CD4-positive, alpha-beta memory T cell (primary cell): Measurements from ENCODE around the gene G6PC2. TPM values are rescaled to one million over a fixed set of nuclear protein-coding genes. Genes with fewer than 3 reads are reported as not detected.
A peak's percentile ranks its signal among the peaks of the same experiment; 100 is the strongest.

Experiments
- CTCF ChIA-PET: fragments of 350-600 bp; sonication (Branson Sonifier 250); formaldehyde crosslinking; loops from one replicate; lab custom pipeline; 2021; ENCODE audit warnings: inconsistent platforms; ENCODE audit not compliant: partially characterized antibody; lab: Charles Lee
- POLR2A ChIA-PET: fragments of 350-600 bp; sonication (Branson Sonifier 250); formaldehyde crosslinking; loops from one replicate; lab custom pipeline; 2021; ENCODE audit not compliant: partially characterized antibody; lab: Charles Lee
- DNase-seq, 5 donors: peaks; one replicate each; pipeline versions ENCODE4 v3.0.0 to v3.0.0-alpha.2; 2020 to 2022; ENCODE audit warnings: mixed read lengths in 1 of 5
- H3K27ac ChIP-seq: one replicate; pipeline ENCODE4 v1.7.0; 2013; ENCODE audit warnings: low read depth, low read length
- H3K27me3 ChIP-seq: 2 replicates; pipeline ENCODE4 v1.7.0; 2013; ENCODE audit warnings: mild to moderate bottlenecking, low read length, moderate library complexity; ENCODE audit not compliant: insufficient read depth
- H3K36me3 ChIP-seq: 2 replicates; pipeline ENCODE4 v1.7.0; 2013; ENCODE audit warnings: mild to moderate bottlenecking, low read length, moderate library complexity; ENCODE audit not compliant: insufficient read depth
- H3K4me1 ChIP-seq: 2 replicates; pipeline ENCODE4 v1.7.0; 2013; ENCODE audit warnings: mild to moderate bottlenecking, low read length, moderate library complexity; ENCODE audit not compliant: insufficient read depth
- H3K4me3 ChIP-seq, 2 donors: one replicate each; pipeline ENCODE4 v1.7.0; 2013; ENCODE audit warnings: low read length in 2 of 2, mild to moderate bottlenecking in 1 of 2
- H3K9me3 ChIP-seq, 2 donors: one replicate each; pipeline ENCODE4 v1.7.0; 2013; ENCODE audit warnings: low read length in 2 of 2, control low read depth in 1 of 2; ENCODE audit not compliant: control insufficient read depth in 1 of 2
- H3K27ac Mint-ChIP-seq, 7 donors: one replicate each; pipeline ENCODE4 v1.8.0; 2020 to 2021; ENCODE audit warnings: mixed read lengths in 7 of 7, mild to moderate bottlenecking in 6 of 7, inconsistent platforms in 3 of 7, moderate library complexity in 3 of 7
- H3K27me3 Mint-ChIP-seq, 2 donors: one replicate each; pipeline ENCODE4 v1.8.0; 2020 to 2021; ENCODE audit warnings: mixed read lengths in 2 of 2
- H3K36me3 Mint-ChIP-seq, 2 donors: one replicate each; pipeline ENCODE4 v1.8.0; 2020 to 2021; ENCODE audit warnings: mixed read lengths in 2 of 2, inconsistent platforms in 1 of 2, mild to moderate bottlenecking in 1 of 2
- H3K4me1 Mint-ChIP-seq, 4 donors: one replicate each; pipeline ENCODE4 v1.8.0; 2020 to 2021; ENCODE audit warnings: mixed read lengths in 4 of 4, mild to moderate bottlenecking in 1 of 4
- H3K4me3 Mint-ChIP-seq, 8 donors: one replicate each; pipeline ENCODE4 v1.8.0; 2020 to 2021; ENCODE audit warnings: mixed read lengths in 8 of 8, mild to moderate bottlenecking in 7 of 8, moderate library complexity in 6 of 8, inconsistent platforms in 3 of 8
- H3K9me3 Mint-ChIP-seq, 8 donors: one replicate each; pipeline ENCODE4 v1.8.0; 2020 to 2021; ENCODE audit warnings: mixed read lengths in 8 of 8, mild to moderate bottlenecking in 5 of 8, inconsistent platforms in 3 of 8, moderate library complexity in 1 of 8
- intact Hi-C: fragments of 100-400 bp; cut with micrococcal nuclease; formaldehyde crosslinking; loops from one replicate; pipeline ENCODE4 v1.15.1; 2023
- polyA plus RNA-seq, 2 donors: library from polyadenylated mRNA; unstranded; fragments of 300-500 nt; fragmentation: Illumina TruSeq; gene quantifications; one replicate each; pipeline ENCODE4 v1.2.3, GENCODE V29; 2021
- total RNA-seq, 2 experiments: library from RNA; stranded (reverse); gene quantifications; one replicate each; pipeline ENCODE4 v1.2.3, GENCODE V29; 2021

The G6PC2 gene
- total and polyA plus RNA-seq, 4 experiments from 2014 or later: not detected

GRCh38 chr2:168890006-168890782 lies 10.9 kb upstream of the G6PC2 start, which contains the start of gene SPC25:
TSS of gene SPC25 (minus strand) at chr2:168890430. CDS start at chr2:168889519, 911 bp downstream.
- peak; percentile 86 to 90 (median 87) for DNase-seq
- Mint-ChIP-seq H3K4me3 (peak within 1 kb of the TSS; percentile 93 to 98 (median 94)), H3K4me1 (peaks cover 5 to 12% (median 10%) of the 10 kb centered on the region in 4 donors), H3K27me3 (peaks cover 2 to 4% of the 10 kb centered on the region in 2 donors), H3K9me3 (no peaks in the 10 kb centered on the region), H3K36me3 (peaks cover 0 to 2% of the 10 kb centered on the region in 2 donors), H3K27ac (peak within 1 kb of the TSS; percentile 10 to 88 (median 84))
- Histone ChIP-seq H3K9me3 (no peaks in the 10 kb centered on the region), H3K4me1 (peaks cover 6% of the 10 kb centered on the region), H3K36me3 (no peaks in the 10 kb centered on the region), H3K27me3 (no peaks in the 10 kb centered on the region), H3K4me3 (peak within 1 kb of the TSS; percentile 38 to 58), H3K27ac (peak within 1 kb of the TSS; percentile 4)
- ChIA-PET CTCF (no interaction called here), POLR2A (no interaction called here)
- intact Hi-C loops: loop anchor here (5.0 to 10.0 kb wide), 2 partner anchors 217 to 645 kb away; partner anchors contain the start of gene STK39

- Histone ChIP-seq H3K36me3 (no peaks in the 10 kb centered on the region), H3K4me1 (peaks cover 6% of the 10 kb centered on the region), H3K27me3 (no peaks in the 10 kb centered on the region), H3K27ac (no peak overlapping the region), H3K9me3 (no peaks in the 10 kb centered on the region), H3K4me3 (no peak overlapping the region)
- H3K9me3 Mint-ChIP-seq: no peaks in the 10 kb centered on the region
- no peak overlapping the region for H3K27ac Mint-ChIP-seq
- no peak for DNase-seq
- CTCF ChIA-PET: interaction anchor here (1.4 kb wide), 1 partner anchor 545 kb away, joined by 3 read pairs; no protein-coding TSS in a partner anchor
- intact Hi-C loops: loop anchor here (5.0 to 10.0 kb wide), 2 partner anchors 215 to 648 kb away; partner anchors contain the start of gene STK39
- no peak overlapping the region for H3K4me3 Mint-ChIP-seq
- H3K36me3 Mint-ChIP-seq: peaks cover 0 to 2% of the 10 kb centered on the region in 2 donors
- POLR2A ChIA-PET: no interaction called here
- H3K27me3 Mint-ChIP-seq: peaks cover 2 to 4% of the 10 kb centered on the region in 2 donors
- peaks cover 5 to 12% (median 10%) of the 10 kb centered on the region in 4 donors for H3K4me1 Mint-ChIP-seq
Measured at GRCh38 chr2:168892327-168892726, 8.8 kb upstream of the G6PC2 start.

- intact Hi-C loops: loop anchor here (5.0 to 10.0 kb wide), 2 partner anchors 213 to 649 kb away; partner anchors contain the start of gene STK39
- CTCF ChIA-PET: interaction anchor here (1.2 kb wide), 1 partner anchor 557 kb away, joined by 3 read pairs; no protein-coding TSS in a partner anchor
Measured at GRCh38 chr2:168894101-168894500, 7.0 kb upstream of the G6PC2 start.

GRCh38 chr2:168894720-168895119 lies 6.4 kb upstream of the G6PC2 start:
- Mint-ChIP-seq H3K4me1 (peaks cover 5 to 12% (median 10%) of the 10 kb centered on the region in 4 donors), H3K9me3 (no peaks in the 10 kb centered on the region), H3K27me3 (peaks cover 2 to 4% of the 10 kb centered on the region in 2 donors), H3K27ac (no peak overlapping the region), H3K36me3 (peaks cover 0 to 2% of the 10 kb centered on the region in 2 donors), H3K4me3 (no peak overlapping the region)
- ChIA-PET POLR2A (no interaction called here), CTCF (interaction anchor here (1.2 kb wide), 1 partner anchor 558 kb away, joined by 3 read pairs; no protein-coding TSS in a partner anchor)
- H3K4me1 ChIP-seq: peaks cover 6% of the 10 kb centered on the region
- intact Hi-C loops: loop anchor here (5.0 to 10.0 kb wide), 2 partner anchors 213 to 650 kb away; partner anchors contain the start of gene STK39
- no peak overlapping the region for H3K4me3 ChIP-seq
- H3K9me3 ChIP-seq: no peaks in the 10 kb centered on the region
- H3K27ac ChIP-seq: no peak overlapping the region
- DNase-seq: no peak
- H3K36me3 ChIP-seq: no peaks in the 10 kb centered on the region
- H3K27me3 ChIP-seq: no peaks in the 10 kb centered on the region

More at GRCh38 chr2:168894101-168894500, 7.0 kb upstream of the G6PC2 start:
- H3K27ac ChIP-seq: no peak overlapping the region
- peaks cover 6% of the 10 kb centered on the region for H3K4me1 ChIP-seq
- Mint-ChIP-seq H3K4me1 (peaks cover 5 to 12% (median 10%) of the 10 kb centered on the region in 4 donors), H3K9me3 (no peaks in the 10 kb centered on the region), H3K27ac (no peak overlapping the region), H3K4me3 (no peak overlapping the region), H3K27me3 (peaks cover 2 to 4% of the 10 kb centered on the region in 2 donors), H3K36me3 (peaks cover 0 to 2% of the 10 kb centered on the region in 2 donors)
- no peaks in the 10 kb centered on the region for H3K9me3 ChIP-seq
- H3K4me3 ChIP-seq: no peak overlapping the region
- H3K27me3 ChIP-seq: no peaks in the 10 kb centered on the region
- no peak for DNase-seq
- no peaks in the 10 kb centered on the region for H3K36me3 ChIP-seq
- POLR2A ChIA-PET: no interaction called here

GRCh38 chr2:168895771-168896170 lies 5.3 kb upstream of the G6PC2 start:
- Histone ChIP-seq H3K4me1 (peaks cover 2% of the 10 kb centered on the region), H3K27ac (no peak overlapping the region), H3K27me3 (no peaks in the 10 kb centered on the region), H3K9me3 (no peaks in the 10 kb centered on the region), H3K36me3 (no peaks in the 10 kb centered on the region), H3K4me3 (no peak overlapping the region)
- no peaks in the 10 kb centered on the region for H3K9me3 Mint-ChIP-seq
- H3K4me1 Mint-ChIP-seq: peaks cover 0 to 1% (median under 1%) of the 10 kb centered on the region in 4 donors
- no peaks in the 10 kb centered on the region for H3K36me3 Mint-ChIP-seq
- ChIA-PET CTCF (interaction anchor here (1.2 kb wide), 1 partner anchor 549 kb away, joined by 3 read pairs; no protein-coding TSS in a partner anchor), POLR2A (no interaction called here)
- intact Hi-C loops: loop anchor here (10.0 kb wide), 1 partner anchor 651 kb away; the partner anchor contains the start of gene STK39
- H3K4me3 Mint-ChIP-seq: no peak overlapping the region
- H3K27ac Mint-ChIP-seq: no peak overlapping the region
- DNase-seq: no peak
- H3K27me3 Mint-ChIP-seq: peaks cover 2 to 5% of the 10 kb centered on the region in 2 donors

- Mint-ChIP-seq H3K4me3 (no peak overlapping the region), H3K9me3 (no peaks in the 10 kb centered on the region), H3K27ac (no peak overlapping the region), H3K27me3 (peaks cover 2 to 5% of the 10 kb centered on the region in 2 donors), H3K4me1 (no peaks in the 10 kb centered on the region), H3K36me3 (no peaks in the 10 kb centered on the region)
- Histone ChIP-seq H3K27me3 (no peaks in the 10 kb centered on the region), H3K27ac (no peak overlapping the region), H3K9me3 (no peaks in the 10 kb centered on the region), H3K4me1 (no peaks in the 10 kb centered on the region), H3K4me3 (no peak overlapping the region), H3K36me3 (no peaks in the 10 kb centered on the region)
- ChIA-PET POLR2A (no interaction called here), CTCF (interaction anchor here (1.2 kb wide), 1 partner anchor 550 kb away, joined by 3 read pairs; no protein-coding TSS in a partner anchor)
- intact Hi-C loops: loop anchor here (10.0 kb wide), 1 partner anchor 652 kb away; the partner anchor contains the start of gene STK39
- no peak for DNase-seq
Measured at GRCh38 chr2:168896783-168897182, 4.3 kb upstream of the G6PC2 start.

- Mint-ChIP-seq H3K36me3 (no peaks in the 10 kb centered on the region), H3K27me3 (peaks cover 3 to 5% of the 10 kb centered on the region in 2 donors), H3K4me3 (no peak overlapping the region), H3K27ac (no peak overlapping the region), H3K4me1 (no peaks in the 10 kb centered on the region), H3K9me3 (no peaks in the 10 kb centered on the region)
- Histone ChIP-seq H3K27ac (no peak overlapping the region), H3K9me3 (no peaks in the 10 kb centered on the region), H3K4me3 (no peak overlapping the region), H3K36me3 (no peaks in the 10 kb centered on the region), H3K27me3 (no peaks in the 10 kb centered on the region), H3K4me1 (no peaks in the 10 kb centered on the region)
- CTCF ChIA-PET: no interaction called here
- intact Hi-C loops: loop anchor here (10.0 kb wide), 1 partner anchor 653 kb away; the partner anchor contains the start of gene STK39
- POLR2A ChIA-PET: no interaction called here
- no peak for DNase-seq
Measured at GRCh38 chr2:168897449-168897848, 3.6 kb upstream of the G6PC2 start.
